GM21360 (cell line): ENCODE results near the gene LATS2.
"Not testable (repeated sequence)": the region's sequence is repeated elsewhere in the genome, so short reads cannot be mapped to it uniquely, and the experiment has no call there.

Experiments used
- ATAC-seq: cut with Tn5 transposase; IDR thresholded peaks from one replicate; pipeline ENCODE4 v1.9.1; 2021; ENCODE audit warnings: mild to moderate bottlenecking, moderate library complexity; ENCODE audit not compliant: unreplicated experiment

LATS2 gene

DNA sequence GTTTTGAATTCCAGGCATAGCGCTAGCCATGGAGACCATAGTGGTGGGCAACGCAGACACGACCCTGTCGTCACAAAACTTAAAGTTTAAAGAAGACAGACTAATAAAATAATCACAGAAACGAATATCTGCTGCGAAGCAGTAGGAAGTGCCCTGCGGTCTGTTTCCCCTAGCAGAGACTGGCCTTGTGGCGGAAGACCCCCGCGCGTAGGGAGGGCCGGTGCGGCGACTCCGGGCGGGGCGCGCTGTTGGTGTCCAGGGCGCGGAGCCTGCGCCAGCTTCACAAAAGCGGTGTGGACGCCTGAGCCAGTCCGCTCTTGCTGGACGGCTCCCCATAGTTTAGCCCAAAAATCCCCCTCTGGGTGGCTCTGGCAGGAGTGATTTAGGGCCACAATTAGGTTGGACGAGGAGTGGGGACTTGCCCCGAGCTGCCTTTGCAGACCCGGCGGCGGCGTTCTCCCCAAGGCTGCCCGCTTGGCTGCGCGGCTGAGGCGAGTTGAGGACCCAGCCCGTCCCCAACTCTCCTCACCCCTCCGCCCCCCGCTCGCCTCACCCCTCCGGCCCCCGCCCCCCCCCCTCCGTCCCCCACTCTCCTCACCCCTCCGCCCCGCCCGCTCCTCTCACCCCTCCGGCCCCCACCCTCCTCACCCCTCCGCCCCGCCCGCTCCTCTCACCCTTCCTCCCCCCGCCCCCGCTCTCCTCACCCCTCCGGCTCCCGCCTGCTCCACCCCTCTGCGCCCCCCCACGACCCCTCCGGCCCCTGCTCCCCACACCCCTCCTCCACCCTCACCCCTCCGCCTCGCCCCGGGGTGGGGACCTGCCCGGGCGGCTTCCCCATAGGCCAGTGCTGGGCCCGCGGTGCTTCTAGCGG lies 14.2 kb upstream of the LATS2 start:
- no peak for ATAC-seq

DNA sequence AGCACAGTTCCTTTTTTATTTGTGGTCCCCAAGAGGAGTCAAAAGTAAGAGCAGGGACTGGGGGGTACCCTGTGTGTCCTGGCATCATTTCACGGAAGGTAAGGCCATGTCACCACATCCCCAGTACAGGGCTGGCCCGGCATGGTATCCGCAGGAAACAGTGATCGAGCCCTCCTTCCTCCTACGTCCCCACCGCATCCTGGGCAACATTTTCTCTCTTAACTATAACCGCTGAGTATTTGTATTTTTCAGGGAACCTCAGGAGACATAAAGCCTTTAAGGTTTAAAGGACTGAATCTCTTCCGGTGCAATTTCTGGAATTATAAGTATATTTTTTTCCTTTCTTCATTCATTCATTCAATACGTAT lies 13.6 kb upstream of the LATS2 start:
- ATAC-seq: no peak

DNA sequence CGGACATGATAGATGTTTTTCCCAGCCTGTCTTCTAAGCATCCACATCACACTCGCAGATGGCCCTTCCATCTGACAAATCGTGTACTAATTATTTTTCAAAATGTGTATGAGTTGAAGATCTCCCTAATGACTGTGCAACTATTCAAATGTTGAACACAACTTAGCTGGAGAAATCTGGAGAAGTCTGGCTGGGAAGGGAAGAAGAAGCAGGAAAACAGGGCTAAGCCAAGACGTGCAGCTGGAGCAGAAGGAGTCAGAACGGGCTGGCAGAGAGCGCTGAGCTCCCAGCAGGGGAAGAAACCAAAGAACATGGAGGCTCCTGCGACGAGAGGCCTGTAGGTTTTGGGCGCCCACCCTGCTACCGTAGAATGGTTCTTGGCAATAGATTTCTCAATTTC lies 13.2 kb upstream of the LATS2 start:
- no peak for ATAC-seq

DNA sequence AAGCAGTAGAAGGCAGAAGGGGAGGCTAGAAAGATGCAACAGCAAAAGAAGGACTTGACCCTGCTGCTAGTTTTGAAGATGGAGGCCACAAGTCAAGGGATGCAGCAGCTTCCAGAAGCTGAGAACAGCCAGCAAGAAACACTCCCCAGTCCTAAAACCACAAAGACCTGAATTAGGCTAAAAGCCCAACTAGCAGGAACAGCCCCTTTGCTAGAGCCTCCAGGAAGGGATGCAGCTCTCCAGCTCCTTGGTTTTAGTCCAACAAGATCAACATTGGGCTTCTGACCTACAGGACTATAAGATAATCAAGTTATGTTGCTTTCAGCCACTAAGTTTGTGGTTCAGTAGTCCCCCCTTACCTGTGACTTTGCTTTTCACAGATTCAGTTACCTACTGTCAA lies 10.5 kb upstream of the LATS2 start:
- no peak for ATAC-seq

DNA sequence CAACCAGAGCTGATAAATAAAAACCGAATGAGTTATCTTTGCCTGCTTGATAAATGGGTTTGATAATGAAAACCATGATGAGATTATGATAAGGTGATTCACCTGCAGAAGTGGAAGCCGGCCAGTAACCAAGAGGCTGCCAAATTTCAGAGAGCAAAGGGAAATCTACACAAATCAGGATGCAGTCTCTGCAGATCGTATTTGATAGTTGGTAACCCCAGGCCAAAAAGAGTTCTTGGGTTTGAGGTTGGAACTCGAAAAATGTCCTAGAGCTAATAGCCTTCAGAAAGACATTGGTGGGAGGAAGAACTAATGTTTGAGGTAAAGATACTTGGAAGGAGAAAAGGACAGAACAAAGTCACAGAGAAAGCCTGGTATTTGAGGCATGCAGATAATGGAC lies 9.6 kb upstream of the LATS2 start:
- no peak for ATAC-seq

DNA sequence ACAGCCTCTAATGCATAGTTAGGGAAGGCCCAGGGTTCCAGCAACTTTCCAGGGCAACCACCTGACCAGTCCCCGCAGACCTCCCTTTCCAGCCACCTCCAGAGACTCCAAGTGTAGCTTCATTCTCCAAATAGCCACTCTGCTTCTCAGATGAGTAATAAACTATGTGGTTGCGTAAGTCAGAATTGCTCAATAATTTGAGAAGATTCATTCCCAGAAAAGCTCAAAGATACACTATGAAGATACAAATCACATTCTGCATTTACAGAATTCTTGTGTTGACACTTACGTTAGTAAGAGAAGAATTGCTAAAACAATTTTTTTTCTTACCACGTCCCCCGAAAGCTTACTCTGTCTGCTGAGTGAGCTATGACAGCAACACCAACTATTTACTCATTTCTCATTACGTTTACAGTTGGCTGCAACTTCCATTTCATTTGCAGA lies 8.2 kb upstream of the LATS2 start:
- ATAC-seq: no peak

DNA sequence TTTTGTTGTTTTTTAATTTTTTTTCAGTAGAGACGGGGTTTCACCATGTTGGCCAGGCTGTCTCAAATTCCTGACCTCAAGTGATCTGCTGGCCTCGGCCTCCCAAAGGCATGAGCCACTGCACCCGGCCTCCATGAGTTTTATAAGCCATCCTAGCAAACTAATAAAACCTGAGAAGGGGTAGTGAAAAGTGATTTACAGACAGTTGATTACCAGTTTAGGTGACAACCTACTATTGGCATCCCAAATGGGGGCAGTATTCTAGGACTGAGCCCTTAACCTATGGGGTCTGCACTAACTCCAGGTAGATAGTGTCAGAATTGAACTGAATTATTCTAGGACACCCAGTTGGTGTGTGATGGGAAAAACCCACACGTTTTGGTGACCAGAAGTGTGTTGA lies 6.5 kb upstream of the LATS2 start:
- no peak for ATAC-seq

DNA sequence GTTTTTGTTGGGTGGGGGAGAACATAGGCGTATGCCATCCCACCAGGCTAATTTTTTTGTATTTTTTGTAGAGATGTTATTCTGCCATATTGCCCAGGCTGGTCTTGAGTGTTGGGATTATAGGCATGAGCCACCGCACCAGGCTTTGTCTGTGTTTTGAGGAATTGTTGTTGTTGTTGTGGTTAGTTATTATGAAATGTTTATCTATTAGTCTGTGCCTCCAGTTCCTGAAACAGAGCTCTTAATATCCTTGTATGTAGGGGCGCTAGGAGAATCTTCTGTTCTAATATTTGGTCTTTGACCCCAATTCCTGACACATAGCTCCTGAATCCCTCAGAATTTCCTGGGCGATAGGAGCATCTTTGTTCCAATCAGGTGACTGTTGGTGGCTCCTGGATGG lies 5.6 kb upstream of the LATS2 start:
- no peak for ATAC-seq

DNA sequence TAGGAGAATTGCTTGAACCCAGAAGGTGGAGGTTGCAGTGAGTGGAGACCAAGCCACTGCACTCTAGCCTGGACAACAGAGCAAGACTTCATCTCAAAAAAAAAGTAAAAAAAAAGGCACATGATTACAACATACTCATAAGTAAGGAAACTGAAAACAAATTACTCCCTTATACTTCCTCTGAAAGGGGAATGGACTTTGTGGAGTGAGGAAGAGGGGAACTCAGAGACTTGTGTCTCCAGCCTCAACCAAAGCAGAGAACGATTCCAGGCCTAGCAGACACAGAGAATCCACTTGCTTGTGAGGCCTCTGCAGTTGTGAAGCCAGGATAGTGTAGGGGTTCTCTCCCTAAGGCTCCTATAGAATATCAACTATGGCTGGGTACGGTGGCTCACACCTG lies 4.3 kb upstream of the LATS2 start:
- no peak for ATAC-seq

DNA sequence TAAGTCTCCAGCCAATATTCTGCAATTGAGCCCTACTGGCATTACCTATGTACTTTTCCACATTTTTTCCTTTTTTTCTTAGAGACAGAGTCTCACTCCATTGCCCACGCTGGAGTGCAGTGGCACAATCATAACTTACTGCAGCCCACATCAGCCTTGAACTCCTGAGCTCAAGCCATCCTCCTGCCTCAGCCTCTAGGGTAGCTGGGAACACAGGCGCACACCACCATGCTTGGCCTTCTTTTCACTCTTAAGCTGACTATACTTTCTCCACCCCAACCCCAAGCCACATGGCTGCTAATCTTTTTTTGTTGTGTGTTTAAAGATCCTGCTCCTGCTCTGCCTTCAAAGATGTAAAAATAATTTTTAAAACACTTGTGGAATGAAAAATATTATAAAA lies 1.6 kb upstream of the LATS2 start:
- no peak for ATAC-seq

DNA sequence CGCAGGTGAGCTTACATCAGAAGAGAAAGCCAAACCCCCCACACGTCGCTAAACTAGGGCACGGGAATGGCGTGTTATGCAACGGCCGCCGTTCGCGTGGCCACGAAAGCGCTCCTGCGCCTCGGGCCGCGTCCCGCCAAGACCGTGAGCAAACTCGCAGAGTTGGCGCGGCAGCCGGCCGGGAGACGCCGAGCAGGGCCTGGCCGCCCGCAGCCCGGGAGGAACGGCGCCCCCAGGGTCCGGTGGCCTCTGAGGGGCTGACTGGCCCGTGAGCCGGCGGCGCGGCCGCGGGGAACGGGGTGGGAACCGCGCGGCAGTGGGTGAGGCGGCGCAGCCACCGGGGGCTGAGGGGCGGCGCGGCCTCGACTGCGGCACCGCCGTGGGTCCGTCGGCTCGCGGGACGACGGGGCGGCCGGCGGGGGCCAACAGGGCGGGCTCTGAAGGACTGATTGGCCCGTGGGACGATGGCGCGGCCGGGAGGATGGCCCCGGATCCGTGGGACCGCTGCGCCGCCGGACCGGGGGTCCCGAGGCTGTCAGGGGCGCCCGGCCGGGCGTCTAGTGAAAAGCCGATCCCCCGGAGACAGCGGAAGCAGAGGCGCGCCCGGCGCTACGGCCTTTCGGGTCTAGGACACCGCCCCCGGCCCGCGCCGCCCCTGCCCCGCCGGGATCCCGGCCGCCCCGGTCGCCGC lies 903 bp downstream of the LATS2 start:
- ATAC-seq: peak; percentile 12

DNA sequence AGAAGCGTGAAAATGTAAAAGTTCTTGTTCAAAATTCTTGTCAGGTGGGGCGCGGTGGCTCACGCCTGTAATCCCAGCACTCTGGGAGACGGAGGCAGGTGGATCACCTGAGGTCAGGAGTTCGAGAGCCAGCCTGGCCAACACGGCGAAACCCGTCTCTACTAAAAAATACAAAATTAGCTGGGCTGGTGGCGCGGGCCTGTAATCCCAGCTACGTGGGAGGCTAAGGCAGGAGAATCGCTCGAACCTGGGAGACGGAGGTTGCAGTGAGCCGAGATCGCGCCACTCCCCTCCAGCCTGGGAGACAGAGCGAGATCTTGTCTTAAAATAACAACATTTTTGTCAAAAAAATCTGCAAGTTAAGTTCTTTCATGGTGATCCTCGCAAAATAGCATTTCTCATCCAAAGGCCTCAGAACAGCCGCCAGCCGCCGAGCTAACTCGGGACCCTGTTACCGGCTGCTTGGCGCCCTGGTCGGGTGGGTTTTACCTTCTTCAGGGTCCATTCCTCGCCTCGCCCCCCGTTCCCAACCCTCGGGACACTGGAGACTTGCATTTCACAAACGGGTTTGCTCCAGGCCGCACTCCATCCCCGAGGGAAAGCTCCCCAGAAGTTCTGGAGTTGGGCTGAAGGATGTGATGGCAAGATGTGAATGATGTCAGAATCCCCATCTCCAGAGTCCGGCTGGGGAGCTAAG lies 1.6 kb downstream of the LATS2 start:
- no peak for ATAC-seq

DNA sequence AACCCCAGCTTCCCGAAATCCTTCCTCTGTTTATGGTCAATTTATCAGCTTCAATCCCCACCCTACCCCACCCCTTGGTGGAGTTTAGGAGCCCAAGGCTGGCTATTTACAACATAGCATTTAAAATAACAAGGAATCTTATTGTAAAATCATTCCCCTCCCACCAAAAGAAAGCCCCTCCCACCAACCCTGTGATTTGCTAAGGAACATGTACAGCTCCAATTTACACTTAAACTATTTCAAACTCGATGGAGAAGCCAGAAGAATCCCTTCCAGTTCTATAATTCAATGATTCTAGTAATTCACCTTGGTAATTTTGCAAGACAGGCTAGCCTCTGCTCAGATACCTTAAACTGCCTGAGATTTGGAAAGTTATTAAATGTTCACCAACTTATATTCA lies 3.0 kb downstream of the LATS2 start:
- ATAC-seq: no peak

DNA sequence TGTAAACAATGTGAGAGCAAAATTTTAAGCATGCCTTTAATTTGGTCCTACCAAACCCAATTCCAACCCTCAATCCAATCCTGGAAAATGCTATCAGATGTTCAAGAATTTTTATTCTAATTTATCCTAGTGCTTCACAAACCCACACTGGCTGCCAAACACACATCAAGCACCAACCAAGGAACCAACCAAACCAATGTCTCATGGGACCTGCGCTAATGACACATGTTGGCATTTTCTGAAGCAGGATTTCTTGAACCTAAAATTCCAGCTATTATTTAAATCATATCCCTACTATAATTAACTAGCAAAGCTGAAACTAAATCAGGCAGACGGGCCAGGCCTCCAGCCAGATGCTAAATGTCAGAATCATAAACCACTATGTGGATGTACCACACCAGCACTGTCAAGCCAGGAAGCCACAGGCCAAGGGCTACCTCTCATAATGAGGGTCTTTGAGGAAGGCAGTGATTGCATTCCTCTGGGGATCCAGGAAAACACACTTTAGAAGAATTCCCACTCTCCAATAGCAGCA lies 5.8 kb downstream of the LATS2 start:
- ATAC-seq: no peak

DNA sequence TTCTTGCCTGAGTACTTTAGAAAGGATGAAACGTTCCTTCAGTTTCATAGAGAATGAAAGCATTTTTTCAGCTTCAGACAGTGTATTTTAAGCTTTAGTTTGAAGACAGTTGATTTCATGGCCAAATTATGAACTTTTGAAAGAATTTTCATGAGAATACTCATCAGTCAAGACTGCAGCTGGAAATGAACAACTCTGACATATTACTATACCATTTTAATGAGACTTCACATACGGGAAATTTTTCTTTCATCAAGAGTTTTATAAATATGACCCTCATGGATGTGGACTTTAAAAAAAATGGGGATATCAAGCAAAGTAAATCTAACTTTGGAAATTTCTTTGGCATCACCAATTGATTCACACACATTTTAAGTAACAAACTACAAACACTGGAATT lies 6.4 kb downstream of the LATS2 start:
- no peak for ATAC-seq

DNA sequence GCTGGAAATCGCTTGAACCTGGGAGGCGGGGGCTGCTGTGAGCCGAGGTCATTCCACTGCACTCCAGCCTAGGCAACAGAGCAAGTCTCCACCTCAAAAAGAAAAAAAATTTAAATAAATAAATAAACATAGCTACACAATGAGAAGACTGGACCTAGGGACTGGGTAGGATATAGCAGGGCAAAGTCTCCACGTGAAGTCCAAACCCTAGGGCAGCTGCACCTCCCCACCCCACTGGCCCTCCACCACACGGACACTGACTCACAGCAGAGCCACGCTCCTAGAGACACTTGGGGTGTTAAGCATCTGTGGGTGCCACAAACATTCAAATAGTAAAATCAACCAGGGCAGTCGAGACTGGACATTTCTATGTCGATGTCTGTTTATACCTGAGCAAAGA lies 7.1 kb downstream of the LATS2 start:
- no peak for ATAC-seq

DNA sequence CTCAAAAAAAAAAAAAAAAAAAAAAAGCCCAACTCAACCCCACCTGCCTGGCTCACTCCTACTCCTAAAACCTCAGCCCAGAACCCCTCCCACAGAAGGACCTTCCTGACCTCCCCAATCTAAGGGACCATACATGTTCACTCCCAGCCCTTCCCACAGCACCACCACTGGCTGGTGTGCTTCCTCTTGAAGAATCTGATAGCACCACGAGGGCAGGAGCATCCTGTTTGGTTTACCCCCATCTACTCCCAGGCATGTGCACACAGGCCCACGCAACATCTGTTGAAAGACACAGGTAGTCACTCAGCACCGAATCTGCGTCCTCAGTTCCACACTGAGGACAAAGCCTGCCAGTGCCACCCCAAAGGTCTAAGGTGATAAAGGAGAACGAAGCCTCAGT lies 8.2 kb downstream of the LATS2 start:
- ATAC-seq: no peak

DNA sequence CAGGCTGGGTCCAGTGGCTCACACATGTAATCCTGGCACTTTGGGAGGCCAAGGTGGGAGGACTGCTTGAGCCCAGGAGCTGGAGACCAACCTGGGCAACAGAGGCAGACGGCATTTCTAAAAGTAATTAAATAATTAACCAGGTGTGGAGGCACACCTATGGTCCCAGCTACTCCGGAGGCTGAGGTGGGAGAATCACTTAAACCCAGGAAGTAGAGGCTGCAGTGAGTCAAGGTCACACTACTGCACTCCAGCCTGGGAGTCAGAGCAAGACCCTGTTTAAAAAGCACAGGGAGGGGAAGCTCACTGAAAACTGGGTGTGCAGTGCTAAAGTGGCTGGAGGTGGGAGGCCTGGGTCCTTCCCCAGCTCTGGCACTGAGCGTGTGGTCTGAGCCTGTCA lies 9.7 kb downstream of the LATS2 start:
- ATAC-seq: no peak

DNA sequence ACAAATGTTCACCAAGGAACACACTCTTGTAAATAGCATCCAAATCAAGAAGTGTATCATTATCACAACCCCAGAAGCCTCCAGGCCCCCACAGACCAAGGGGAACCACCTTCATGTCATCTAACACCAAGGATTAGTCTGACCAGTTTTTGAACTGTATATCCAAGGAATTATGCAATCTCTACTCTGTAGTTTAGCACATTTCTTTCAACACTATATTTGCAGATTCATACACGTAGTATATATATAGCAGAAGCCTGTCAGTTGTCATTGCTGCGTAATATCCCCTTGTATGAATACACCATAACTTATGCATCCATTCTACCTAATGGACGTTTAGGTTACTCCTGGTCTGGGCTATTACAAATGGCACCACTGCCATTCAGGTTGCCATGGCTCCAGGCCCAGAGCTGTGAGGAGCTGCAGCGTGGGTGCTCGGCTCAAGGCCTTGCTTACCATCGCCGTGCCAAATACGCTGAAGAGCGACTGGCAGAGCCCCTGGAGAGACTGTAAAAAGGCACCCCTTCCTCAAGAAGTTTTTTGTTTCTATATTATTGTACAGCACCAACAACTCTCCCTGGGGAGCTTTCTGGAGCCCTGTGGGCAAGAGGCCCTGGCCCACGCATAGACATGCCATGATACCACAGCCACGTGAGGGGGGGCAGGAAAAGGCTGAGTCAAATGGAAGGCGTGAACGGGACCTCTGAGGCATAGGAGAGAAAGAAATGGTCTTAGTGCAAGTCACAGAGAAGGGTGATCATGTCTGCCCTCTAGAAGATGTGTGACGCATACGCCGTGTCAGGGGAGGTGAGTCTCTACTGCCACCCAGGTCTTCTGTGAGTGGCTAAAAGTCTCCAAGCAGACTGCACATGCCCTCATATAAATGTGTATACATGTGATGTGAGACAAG lies 10.8 kb downstream of the LATS2 start:
- no peak for ATAC-seq

DNA sequence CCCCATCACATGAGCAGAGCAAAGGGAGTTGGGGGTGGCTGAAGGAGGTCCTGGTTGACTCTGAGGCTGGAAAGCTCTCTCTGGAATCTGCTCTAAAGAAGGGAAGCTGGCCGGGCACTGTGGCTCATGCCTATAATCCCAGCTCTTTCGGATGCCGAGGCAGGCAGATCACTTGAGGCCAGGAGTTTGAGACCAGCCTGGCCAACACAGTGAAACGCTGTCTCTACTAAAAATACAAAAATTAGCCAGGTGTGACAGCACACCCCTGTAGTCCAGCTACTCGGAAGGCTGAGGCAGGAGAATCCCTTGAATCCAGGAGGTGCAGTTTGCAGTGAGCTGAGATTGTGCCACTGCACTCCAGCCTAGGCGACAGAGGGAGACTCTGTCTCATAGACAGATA lies 11.7 kb downstream of the LATS2 start:
- ATAC-seq: not testable (repeated sequence)
